GM19463 (cell line): ENCODE results near the gene MAPK1IP1L.
A peak's percentile ranks its signal among the peaks of the same experiment; 100 is the strongest.

Experiments
- ATAC-seq: cut with Tn5 transposase; IDR thresholded peaks from one replicate; pipeline ENCODE4 v1.9.1; 2021; ENCODE audit warnings: mild to moderate bottlenecking, moderate library complexity; ENCODE audit not compliant: unreplicated experiment

The MAPK1IP1L gene

DNA sequence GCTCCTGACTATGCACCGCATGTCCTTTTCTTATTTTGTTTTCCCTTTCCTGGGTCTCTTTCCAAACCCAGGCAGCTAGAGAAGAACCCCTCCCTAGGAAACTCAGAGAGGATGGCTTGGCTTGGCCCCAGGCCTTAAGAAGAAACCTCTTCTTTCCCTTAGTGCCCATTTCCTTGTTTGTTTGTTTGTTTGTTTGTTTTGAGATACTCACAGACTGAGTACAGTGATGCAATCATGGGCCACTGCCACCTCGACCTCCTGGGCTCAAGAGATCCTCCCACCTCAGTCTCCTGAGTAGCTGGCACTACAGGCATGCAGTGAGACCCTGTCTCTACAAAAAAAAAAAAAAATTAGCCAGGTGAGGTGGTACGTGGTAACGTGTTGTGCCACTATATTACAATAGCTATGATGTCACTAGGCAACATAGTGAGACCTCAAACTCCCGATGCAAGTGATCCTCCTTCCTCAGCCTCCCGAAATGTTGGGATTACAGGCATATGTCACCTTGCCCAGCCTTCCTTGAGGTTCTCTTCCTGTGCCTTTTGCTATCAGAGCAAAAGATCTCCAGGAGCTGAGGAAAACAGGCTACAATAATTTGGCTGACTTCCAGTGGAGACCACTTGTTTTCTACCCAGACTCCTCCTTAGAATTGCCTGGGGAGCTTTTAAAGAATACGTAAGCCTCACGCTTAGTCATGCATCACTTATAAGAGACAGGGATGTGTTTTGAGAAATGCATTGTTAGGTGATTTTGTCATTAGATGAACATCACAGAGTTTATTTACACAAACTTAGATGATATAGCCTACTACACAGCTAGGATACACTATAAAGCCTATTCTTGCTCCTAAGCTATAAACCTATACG, 43.1 kb downstream of the MAPK1IP1L start:
- no peak for ATAC-seq

DNA sequence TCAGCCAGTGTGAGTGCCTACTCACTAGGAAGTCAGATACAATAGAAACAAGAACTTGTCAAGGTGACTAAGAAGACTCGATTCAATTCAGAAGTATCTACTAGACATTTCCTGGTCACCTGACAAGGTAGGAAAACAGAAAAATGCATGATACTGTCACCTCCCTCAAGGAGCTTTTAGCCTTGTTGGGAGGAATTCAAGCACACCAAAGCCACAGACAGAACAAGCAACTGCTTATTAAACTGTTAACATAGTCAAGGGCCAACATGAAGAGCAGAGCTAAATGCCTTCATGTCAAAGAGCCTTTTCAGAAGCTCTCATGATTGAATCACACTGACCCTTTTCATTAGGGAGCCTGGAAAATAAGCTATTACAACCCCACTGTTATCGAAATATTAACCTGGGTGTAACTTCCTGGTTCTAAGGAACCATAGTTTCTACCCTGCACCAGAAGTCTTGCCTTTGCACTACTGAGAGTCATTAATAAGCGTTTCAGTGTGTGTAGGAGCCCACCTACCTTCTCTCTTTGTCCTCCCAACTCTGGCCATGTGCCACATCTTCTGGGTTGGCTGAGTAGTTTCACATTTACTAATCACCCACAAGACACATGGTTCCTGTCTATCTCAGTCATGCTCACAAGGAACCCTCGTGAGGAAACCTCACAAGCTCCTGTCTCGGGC, 46.6 kb downstream of the MAPK1IP1L start:
- peak; percentile 57 for ATAC-seq

DNA sequence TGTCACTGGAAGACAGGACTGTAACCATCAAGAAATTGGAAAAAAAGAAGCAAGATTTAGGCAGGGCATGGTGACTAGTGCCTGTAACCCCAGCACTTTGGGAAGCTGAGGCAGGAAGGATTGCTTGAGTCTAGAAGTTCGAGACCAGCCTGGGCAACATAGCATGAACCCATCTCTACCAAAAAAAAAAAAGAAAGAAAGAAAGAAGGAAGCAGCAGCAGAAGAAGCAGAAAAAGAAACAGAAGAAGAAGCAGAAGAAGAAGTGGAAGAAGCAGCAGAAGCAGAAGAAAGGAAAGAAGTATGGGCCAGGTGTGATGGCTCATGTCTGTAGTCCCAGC, 47.1 kb downstream of the MAPK1IP1L start:
- no peak for ATAC-seq

DNA sequence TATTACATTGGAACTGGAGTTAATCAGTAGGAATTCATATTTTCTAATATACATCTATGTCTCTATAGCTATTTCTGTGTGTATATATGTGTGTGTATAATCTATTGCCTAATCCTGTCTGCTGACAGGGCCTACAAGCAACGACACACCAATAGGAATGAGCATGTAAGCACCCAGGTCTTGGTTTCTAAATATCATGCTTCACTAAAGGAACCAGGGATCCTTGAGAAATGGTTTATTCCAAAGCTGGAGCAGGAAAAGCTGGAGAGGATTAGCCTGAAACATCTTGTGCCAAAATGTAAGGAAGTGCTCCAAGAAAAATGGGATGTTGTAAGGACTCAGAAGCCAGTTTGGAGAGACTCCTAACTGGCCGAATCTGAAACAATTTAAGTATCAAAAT, 48.3 kb downstream of the MAPK1IP1L start:
- no peak for ATAC-seq

- ATAC-seq = no peak
Observed at GRCh38 chr14:55101698-55102097, 50.3 kb downstream of the MAPK1IP1L start.

DNA sequence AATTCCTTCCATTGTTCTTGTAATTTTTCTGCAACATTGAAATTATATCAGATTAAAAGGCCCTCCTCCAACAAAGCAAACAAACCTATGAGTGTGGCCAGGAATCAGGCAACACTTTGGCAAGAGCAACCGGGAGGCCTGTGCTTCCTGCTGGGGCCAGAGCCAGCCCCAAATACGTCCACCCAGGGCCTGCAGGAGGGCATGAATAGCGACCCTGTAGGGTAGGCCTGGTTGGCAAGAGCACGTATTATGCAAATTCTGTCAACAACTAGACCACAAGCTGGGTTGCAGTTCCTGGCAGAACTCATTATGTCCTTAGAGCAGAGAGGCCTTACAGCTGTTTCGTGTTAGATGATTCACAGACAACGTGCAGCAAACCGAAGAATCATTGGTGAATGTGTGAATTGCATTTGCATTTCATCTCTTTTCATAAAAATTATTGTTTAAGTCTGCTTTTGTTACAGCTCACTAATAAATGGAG, 50.7 kb downstream of the MAPK1IP1L start:
- peak; percentile 67 for ATAC-seq

DNA sequence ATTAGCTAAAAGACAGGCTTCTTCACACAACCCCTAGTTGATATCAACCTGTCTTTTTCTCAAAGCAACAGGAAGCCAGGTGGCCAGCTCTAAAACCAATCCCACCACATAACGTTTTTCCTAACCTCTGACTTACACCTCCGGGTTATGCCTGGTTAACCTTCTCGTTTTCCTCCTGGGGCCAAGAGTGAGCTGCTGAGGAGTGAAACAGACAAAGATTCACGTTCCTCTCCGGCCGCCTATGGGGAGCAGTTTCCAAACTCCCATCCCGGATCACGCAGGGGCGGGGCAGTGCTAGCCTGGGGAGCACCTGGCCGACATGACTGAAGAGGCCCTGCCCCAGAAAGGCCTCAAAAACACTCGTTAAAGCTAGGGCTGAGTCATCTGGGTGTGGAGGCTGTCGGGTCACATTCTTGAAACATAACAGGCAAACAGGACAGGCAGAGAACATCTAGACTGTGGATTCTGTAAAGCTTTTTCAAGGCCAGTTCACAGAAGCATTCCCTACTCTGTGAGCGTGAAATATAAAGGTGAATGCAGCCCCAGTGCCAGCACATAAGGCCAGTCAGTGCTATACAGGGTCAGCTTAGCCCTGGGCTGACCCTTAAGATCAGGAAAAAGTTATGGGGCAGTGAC, 51.7 kb downstream of the MAPK1IP1L start:
- ATAC-seq = peak; percentile 38

GRCh38 chr14:55103971-55104954, 52.8 kb downstream of the MAPK1IP1L start:
- ATAC-seq = no peak

DNA sequence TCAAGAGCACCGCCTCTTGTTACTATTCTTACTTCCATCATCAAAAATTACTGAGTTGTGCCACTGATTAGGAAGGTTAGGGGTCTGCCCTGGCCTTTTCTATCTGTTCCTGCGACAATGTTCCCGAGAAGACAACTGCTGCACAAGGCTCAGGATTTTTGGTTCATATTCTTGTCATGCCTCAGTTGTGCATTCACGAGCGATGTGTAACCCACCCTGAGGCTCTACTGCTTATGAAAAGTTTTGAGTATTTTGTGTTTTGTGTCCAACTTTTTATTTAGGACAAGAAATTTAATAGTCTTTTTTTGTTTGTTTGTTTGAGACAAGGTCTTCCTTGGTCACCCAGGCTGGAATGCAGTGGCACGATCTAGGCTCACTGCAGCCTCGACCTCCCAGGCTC, 54.5 kb downstream of the MAPK1IP1L start:
- ATAC-seq = no peak

DNA sequence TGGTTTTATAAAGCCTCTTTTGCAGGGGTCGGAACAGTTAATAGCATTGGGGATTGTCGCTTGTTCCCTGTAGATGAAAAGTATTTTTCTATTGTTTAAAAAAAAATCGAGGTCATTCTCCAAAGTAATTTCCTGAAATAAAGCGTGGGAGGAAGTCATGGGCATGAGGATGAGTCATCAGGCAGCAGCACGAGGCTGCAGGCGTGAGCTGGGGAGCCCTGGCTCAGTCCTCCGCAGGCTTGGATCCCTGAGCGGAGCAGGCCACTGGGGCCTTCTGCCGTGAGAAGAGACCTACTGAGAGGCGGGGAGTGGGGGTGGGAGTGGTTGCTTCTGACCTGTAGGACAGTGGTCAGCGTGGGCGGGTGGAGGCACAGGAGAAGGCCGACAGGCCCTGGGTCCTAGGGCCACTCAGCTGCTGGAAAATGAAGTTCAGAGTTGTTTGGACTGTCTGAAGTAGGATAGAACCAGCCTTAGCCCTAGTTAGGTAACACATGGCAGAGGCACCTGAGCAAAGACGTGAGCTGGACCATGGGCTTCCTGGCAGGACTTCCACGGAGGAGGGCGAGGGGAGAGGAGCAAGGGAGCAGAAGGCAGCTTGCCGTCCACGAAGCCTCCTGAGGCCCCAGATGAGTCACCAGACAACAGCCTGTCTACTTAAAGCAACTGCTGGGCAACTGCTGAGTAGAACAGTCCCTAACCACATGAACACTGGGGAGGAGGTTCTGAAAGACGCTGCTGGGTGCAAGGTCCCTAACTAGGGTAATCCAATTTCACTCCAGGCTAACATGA, 56.5 kb downstream of the MAPK1IP1L start:
- no peak for ATAC-seq

DNA sequence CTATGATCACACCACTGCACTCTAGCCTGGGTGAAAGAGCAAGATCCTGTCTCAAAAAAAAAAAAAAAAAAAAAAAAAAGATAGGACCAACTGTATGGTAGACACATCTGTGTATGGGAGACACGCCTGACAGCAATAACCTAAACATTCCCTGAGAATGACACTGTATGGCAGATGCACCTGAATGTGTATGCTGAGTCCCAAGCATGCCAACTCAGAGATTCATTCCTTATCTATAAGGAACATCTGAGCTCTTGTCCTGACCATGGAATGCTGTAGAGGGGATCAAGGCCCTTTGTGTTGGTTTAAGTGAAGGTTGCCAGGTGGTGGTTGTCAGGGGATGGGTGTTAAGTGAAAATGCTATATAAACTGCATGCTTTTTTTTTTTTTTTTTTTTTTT, 58.4 kb downstream of the MAPK1IP1L start:
- no peak for ATAC-seq

DNA sequence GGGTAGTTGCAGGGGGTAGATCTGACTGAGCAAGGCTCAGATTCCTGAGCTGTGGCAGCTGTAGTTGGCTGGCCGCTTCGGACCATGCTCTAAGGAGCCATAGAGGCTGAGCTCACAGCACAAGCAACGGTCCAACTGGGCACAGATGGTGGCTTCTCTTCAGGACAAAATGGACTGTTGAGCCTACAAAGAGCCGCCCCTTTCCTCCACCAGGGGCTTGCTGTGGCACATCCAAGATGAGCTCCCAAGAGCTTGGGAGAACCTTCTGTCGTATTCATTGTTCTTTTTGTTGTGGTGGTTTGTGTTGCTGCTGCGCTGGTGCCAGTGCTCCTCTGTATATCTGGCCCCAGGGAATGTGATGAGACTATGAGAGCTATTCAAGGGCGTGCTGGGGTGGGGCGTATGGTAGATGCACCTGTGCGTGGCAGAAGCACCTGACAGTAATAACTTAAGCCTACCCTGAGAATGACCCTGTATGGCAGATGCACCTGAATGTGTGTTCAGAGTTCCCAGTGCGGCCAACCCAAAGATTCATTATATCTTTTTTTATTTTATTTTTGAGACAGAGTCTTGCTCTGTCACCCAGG, 59.8 kb downstream of the MAPK1IP1L start:
- ATAC-seq = no peak

DNA sequence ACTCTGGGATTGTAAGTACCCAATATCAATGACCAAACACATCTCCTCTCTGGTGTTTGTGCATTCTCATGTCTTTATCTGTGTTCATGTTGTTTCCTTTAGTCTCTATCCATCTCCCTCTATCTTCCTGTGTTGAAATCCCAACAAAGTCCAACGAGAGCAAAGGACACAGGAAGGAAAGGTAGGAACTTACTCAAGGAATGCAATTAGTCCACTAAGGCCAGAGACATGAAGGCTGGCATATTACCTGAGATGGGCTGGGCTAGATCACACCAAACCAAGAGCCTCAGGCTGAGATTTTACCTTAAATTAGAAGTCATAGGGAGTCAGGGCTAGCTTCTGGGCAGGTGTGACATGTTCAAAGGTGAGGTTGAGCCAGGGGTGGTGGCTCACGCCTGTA, 63.3 kb downstream of the MAPK1IP1L start:
- no peak for ATAC-seq

DNA sequence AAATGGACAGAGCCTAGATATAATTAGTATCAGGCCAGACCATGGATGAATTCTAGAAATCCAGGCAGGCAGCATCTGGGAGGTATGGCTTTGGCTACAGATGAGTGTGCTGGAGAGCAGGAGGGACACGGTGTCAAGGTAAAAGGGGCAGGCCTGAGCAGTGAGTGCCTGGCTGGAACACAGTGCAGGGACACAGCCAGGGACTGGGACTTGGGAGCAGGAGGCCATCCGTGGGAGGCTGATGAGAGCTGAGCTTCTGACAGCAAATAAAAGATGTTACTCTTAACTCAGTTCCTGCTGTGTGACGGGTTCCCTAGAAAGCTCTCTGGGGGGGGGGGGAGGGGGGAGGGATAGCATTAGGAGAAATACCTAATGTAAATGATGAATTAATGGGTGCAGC, 64.0 kb downstream of the MAPK1IP1L start:
- no peak for ATAC-seq

DNA sequence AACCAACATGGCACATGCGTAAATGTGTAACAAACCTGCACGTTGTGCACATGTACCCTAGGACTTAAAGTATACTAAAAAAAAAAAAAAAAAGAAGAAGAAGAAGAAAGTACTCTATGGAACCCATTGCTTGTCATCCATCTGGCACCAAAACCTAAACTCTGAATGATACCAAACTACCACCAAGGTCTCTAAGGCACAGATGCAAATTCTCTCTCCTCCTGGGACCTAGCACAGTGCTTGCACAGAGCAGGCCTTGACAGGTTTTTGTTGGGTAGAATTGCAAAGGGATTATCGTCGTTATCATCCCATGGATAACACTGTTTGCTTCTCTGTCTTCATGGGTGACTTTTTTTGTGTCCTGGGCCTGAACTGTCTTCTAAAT, 64.4 kb downstream of the MAPK1IP1L start:
- no peak for ATAC-seq

GRCh38 chr14:55116246-55117030, 65.0 kb downstream of the MAPK1IP1L start:
- ATAC-seq = no peak

- ATAC-seq = no peak
Observed at GRCh38 chr14:55117803-55118441, 66.5 kb downstream of the MAPK1IP1L start.

DNA sequence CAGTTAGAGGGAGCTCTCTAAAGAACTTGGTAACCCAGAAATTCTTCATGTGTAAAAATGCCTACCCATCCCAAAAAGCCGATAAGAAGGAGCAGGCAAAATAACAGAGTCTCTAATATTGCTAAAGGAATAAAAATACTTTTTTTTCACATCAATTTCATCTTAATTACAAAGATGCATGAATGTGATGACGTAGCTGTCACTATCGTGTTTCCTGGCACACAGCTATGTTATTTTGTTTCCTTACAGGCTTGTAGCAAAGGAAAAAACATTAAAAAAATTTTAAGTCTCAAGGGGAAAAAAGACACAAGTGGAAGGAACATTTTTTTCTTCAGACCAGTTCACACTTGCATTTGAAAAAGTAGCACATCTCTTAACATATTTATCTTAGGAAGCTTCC, 67.3 kb downstream of the MAPK1IP1L start:
- ATAC-seq = no peak
